GM18519 (cell line): Measurements from ENCODE around the gene SNCB.

Source experiments
- ATAC-seq: cut with Tn5 transposase; IDR thresholded peaks from one replicate; pipeline ENCODE4 v1.9.1; 2021; ENCODE audit warnings: mild to moderate bottlenecking, moderate library complexity; ENCODE audit not compliant: unreplicated experiment, low FRiP score

The SNCB gene

DNA sequence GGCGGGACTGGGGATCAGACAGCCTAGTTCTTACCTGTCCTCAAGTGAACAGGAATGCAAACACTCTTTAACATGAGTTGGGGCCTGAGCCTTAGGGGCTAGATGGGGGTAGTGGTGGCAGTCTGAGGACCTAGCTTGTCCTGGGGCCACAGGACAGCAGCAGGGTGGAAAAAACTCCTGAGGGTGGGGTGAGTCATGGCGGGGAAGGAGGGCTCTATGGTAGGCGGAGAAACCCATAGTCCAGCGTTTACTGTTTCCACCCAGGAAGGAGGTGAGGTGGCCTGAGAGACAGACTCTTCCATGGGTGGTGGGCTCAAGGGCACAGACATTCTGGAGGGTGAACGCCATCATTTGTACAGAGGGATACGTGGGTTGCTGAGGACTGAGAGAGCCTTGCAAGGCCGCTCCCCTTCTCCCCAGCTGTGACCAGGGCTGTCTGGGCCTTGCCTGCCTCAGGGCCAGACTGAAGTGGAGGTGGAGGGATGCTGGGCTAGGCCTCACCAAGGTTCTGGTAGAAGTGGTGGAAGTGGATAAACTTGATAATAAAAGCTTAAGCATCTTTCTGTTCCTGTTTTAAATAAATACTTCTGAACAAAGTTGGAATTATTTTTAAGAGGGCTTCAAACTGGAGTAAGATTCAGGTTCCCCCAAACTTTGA, 15.8 kb upstream of the SNCB start:
- ATAC-seq = no peak

GRCh38 chr5:176644878-176645670, 14.7 kb upstream of the SNCB start:
- no peak for ATAC-seq

GRCh38 chr5:176644294-176644693, 14.0 kb upstream of the SNCB start:
- no peak for ATAC-seq

DNA sequence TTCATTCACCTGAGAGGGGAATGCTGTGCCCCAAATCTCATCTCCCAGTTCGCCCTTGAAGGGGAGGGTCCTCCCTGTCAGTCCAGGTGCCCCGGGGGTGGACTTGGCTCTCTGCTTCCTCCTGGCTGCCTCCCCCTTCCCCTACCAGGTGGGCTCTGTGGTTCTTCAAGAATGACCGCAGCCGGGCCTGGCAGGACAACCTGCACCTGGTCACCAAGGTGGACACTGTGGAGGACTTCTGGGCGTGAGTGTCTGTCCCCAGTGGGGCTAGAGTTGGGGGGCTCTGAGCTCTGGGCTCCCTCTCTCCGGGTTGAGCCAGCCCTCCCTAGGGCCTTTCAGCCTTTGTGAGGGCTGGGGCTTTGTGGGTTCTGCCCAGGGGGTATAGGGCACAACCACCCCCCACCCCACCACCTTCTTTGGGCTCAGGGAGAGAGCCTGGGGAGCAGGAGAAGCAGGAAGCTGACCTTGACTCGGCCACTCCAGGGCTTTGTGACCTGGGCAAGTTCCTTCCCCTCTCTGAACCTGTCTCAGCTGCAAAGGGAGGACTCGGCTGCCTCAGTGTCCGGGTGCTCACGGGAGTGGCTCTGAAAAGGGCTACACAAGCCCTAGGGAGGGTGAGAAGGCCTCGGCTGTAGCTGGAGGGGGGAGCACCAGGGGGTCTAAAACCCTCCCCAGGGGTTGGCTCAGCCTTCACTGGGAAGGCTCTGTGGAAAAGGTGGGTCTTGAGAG, 13.3 kb upstream of the SNCB start:
- no peak for ATAC-seq

DNA sequence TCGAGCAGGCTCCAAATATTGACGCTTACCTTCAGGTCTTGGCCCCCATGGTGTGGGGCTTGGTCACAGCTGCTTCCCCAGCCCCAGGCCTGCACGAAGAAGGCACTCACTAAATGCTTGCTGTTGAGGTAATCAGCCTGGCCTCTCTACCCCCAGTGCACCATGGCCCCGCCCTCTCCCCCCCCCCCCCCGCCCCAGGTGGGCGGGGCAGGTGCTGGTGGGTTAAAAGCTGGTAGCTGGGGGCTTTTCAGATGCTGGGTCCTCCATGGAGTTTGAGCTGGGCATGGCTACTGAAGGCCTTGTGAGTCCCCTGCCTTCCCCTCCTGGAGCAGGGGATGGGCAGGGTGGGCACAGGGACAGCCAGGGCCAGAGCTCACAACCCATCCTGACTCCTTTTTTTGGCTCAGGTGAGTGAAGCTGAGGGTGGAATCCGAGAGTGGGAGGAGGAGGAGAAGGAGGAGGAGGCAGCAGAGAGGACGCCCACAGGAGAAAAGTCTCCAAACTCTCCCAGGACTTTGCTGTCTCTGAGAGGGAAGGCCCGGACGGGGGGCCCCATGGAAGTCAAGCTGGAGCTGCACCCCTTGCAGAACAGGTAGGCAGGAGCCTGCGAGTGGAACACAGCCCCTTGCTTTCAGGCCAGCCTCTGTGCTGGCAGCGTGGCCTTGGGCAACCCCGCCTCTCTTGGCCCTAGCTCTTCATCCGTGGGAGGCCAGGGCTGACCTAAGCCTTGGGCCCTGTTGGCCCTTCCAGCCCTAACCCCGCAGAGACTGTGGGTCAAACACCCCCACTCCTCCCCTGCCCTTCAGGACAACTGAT, 12.5 kb upstream of the SNCB start:
- no peak for ATAC-seq

DNA sequence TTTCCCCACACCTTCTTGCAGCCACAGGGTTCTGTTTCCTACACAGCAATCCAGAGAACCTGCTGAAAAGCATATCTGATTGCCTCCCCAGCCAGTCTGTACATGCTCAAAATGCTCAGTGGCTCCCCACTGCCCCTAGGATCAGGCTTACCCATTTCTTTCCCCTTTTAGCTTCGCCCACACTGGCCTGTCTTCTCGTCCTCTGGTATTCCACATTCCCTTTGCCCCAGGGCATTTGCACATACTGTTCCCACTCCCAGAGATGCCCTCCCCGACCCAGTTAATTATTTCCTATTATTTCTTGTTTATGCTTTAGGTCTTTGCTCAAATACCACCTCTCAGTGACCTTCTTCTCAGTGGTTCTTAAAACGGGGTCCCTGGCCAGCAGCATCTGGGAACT, 10.3 kb upstream of the SNCB start:
- ATAC-seq = no peak

DNA sequence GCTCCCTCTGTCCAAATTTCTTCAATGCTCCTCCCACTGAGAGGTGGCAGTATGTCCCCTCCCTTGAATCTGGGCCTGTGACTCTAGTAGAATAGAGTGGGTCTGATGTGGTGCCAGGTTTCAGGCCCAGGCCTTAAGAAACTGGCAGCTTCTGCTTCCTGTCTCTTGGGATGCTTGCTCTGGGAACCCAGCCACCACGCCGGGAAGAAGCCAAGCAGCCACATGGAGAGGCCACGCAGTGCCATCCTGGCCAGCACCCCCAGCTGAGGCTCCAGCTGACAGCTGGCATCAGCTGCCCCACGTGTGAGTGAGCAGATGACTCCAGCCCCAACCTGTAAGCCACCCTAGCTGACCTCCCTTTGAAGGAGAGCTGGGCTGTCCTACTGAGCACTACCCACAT, 9.6 kb upstream of the SNCB start:
- ATAC-seq = no peak

DNA sequence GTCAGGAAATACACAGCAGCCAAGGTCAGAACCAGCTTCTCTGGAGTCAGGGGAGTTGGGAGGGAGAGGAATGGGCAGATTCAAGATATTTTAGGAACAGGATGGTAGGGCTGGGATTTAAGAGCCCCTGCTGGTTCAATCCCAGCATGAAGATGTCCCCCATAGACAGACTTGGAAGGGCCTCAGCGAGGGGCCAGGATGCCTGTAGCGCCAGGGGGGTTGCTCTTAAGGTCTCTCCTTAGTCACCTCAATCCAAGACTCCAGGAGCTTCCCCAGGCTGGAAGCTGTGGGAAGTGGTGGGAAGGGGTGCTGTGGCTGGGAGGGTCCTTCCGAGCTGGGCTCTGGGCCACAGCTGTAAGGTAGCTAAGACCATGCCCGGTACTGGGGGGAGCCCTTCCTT, 8.9 kb upstream of the SNCB start:
- ATAC-seq = no peak

GRCh38 chr5:176638437-176638836, 8.1 kb upstream of the SNCB start:
- ATAC-seq = no peak

DNA sequence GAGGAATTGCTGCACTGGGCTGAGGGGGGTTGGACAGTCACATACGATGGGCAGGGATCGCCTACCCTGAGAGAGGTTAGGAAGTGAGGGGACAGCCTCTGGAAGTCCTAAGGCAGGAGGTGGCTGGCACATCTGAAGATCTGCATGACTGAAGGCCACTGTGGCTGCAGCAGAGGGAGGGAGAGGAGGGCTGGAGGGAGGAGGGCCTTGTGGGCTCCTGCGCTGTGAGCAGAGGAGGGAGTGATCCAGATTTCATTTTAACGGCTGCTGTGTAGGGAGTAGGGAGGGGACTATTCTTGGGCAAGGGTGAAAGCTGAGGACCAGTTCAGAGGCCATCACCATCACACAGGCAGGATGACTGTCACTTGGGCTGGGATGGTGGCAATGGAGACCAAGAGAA, 7.2 kb upstream of the SNCB start:
- ATAC-seq = no peak

- ATAC-seq = no peak
These were observed 6.1 kb upstream of the SNCB start for GRCh38 chr5:176636426-176636825.

DNA sequence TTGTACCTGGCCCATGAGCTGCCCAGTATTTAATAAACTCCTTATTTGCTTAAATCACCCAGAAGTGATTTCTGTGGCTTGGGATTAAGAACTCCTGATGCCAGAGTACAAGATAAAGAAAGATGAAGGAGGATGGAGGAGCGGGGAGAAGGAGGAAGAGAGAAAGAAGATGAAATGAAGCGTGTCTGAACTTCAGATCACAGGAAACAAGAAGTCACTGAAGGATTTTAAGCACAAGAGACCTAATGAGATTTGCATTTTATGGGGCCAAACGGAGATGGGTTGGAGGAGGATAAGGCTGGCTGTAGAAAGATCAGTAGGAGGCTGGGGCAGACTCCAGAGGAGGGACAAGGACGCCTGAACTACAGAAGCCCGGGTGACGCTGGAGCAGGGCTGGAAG, 3.3 kb upstream of the SNCB start:
- no peak for ATAC-seq

GRCh38 chr5:176632745-176633144, 2.4 kb upstream of the SNCB start:
- no peak for ATAC-seq

DNA sequence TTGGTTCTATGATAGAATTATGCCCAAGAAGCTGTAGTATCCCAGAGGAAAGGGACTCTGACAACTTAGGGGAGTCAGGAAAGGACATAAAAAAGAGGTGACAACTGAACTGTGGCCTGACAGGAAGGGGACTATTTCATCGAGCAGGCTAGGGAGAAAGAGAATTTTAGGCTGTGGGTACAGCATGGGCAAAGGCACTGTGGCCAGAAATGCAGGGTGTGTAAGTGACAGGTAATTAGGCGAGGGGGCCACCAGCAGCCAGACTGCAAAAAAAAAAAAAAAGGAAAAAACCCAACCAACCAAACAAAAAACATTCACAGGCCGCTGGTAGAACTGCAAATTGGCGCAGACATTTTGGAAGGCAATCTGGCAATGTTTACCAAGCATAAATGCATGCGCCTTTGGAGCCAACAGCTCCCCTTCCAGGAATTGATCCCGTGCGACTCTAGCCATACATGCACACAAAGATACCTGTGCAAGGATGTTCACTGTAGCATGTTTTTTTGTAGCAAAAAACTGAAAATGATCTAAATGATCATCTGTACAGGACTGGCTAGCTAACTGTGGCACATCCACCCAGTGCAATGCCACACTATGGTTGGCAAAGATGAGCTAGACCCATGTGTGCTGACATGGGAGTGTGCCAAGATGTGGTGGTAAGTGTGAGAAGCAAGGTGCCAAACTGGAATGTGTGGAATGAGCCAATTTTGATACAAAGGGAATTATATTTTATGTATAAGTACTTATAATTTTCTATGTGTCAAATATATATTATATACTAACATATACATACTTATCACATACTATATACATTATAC, 1.3 kb upstream of the SNCB start:
- no peak for ATAC-seq

DNA sequence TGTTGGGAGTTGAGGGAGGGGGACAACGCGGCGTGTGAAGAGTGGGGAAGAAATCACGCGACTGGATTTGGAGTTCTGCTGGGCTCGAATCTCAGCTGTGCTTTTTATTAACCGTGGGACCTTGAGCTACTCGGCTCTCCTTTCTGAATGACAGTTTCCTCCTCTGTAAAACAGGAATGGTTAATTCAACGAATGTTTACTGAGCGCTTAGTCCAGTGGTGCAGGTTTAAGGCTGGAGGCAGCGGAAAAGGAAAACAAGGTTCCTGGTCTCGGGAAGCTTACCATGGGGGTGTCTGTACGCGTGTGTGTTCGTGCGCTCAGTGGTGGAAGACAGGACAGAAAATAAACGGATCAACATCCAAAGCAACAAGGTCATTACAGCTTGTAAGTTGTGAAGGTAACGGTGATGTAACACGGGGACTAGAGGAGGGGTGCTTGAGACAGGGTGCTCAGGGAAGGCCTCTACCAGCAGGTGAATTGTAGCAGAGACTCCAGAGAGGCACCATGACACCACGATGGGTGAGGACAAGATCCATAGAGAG, 418 bp upstream of the SNCB start:
- ATAC-seq = no peak

- no peak for ATAC-seq
These were observed 949 bp downstream of the SNCB start for GRCh38 chr5:176629317-176629852.

DNA sequence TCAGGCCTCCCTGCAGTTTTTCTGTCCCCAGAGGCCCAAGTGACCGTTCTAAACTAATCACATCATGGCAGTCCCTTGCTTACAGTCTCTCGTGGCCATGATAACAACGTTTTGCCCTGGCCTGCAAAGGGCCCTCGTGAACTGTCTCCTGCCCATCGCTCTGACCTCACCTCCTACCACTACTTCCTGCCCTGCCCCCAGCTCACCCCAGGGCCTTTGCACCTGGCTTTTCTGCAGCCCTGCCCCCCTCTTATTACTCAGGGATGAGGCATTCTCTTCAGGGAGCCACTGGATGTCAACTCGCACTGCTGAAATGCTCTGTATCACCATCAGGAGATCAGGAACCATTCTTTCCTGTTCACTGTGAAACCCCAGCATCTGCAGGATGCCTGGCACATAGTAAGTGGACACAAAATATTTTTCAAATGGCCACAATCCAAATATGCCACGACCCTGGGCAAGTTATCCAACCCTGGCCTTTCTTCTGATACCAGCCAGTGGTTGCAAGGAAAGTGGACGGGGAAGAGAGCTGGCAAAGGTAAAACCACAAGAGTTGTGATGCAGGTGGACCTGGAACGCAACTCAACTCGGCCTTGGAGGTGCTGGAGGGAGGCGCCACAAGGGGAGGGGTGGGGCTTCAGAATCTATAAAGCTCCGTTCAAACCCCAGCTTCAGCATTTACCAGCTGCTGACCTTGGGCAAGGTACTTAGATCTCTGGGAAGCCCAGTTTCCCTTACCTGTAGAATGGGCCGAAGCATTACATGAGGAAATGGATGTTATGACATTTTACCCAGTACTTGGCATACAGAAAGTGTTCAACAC, 1.7 kb downstream of the SNCB start:
- ATAC-seq = no peak

- no peak for ATAC-seq
These were observed 2.8 kb downstream of the SNCB start for GRCh38 chr5:176627582-176627981.

- ATAC-seq = no peak
These were observed 3.5 kb downstream of the SNCB start for GRCh38 chr5:176626876-176627236.
